ENCODE measurements around the gene TEDC1. TPM values are rescaled to one million over a fixed set of nuclear protein-coding genes. Genes with fewer than 3 reads are reported as not detected.

TEDC1 gene
- total RNA-seq, 1 donor from 2014 or later: 31.9 TPM

- intact Hi-C loops (cut with micrococcal nuclease): no loop called here
These were observed 26.1 kb downstream of the TEDC1 start for GRCh38 chr14:105517096-105517495.

- intact Hi-C loops (cut with micrococcal nuclease): no loop called here
These were observed 29.1 kb downstream of the TEDC1 start for GRCh38 chr14:105519946-105520698.

DNA sequence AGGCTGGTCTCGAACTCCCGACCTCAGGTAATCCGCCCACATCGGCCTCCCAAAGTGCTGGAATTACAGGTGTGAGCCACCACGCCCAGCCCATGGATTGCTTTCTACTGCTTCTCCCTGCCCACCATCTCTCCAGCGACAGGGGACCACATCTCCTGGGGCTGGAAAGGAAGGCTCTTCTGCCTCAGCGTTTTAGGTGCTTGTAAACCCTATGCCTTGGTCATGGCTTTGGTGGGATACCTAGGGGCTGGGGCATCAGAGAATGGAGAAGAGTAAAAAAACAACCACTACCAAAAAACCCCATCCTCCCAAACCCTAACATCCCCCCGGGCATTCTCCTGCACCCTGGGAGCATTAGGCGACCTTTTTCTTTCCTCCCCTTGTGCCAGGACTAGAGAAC lies 34.3 kb downstream of the TEDC1 start:
- intact Hi-C loops (cut with micrococcal nuclease): loop anchor here (1.0 to 5.0 kb wide), 2 partner anchors 34 to 433 kb away; partner anchors contain the start of gene TEDC1

GRCh38 chr14:105525861-105526775 lies 35.1 kb downstream of the TEDC1 start, which contains the start of gene TMEM121:
Gene TMEM121, plus strand, starts transcription at chr14:105526583. Its CDS starts 2,252 bp downstream, at chr14:105528835.
- intact Hi-C loops (cut with micrococcal nuclease): loop anchor here (1.0 to 5.0 kb wide), 2 partner anchors 35 to 434 kb away; partner anchors contain the start of gene TEDC1

- intact Hi-C loops (cut with micrococcal nuclease): loop anchor here (5.0 kb wide), 1 partner anchor 435 kb away; no protein-coding TSS in a partner anchor
These were observed 35.8 kb downstream of the TEDC1 start for GRCh38 chr14:105526776-105527380.

DNA sequence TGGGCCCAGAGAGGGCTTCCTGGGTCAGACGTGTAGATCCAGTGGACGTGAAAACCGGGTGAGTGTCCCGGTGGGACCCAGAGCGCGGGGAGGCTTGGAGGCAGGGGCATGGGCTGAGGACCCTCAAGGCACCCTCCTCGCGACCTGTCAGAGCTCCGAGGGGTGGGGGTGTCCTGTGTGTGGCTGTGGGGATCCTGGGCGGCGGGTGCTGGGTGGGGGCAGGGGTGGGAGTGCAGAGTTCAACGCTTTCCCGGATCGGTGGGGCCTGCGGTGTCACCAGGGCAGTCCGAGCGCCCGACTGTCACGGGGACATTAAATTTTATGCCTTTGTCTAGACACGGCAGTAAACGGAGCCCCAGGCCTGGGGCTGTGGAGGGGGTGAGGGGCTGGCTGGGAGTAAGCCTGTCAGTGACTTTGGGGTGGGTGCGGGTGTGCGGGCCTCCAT lies 36.4 kb downstream of the TEDC1 start:
- intact Hi-C loops (cut with micrococcal nuclease): loop anchor here (5.0 kb wide), 1 partner anchor 435 kb away; no protein-coding TSS in a partner anchor

- intact Hi-C loops (cut with micrococcal nuclease): loop anchor here (1.0 to 5.0 kb wide), 3 partner anchors 47 to 436 kb away; no protein-coding TSS in a partner anchor
These were observed 37.0 kb downstream of the TEDC1 start for GRCh38 chr14:105527826-105528585.

DNA sequence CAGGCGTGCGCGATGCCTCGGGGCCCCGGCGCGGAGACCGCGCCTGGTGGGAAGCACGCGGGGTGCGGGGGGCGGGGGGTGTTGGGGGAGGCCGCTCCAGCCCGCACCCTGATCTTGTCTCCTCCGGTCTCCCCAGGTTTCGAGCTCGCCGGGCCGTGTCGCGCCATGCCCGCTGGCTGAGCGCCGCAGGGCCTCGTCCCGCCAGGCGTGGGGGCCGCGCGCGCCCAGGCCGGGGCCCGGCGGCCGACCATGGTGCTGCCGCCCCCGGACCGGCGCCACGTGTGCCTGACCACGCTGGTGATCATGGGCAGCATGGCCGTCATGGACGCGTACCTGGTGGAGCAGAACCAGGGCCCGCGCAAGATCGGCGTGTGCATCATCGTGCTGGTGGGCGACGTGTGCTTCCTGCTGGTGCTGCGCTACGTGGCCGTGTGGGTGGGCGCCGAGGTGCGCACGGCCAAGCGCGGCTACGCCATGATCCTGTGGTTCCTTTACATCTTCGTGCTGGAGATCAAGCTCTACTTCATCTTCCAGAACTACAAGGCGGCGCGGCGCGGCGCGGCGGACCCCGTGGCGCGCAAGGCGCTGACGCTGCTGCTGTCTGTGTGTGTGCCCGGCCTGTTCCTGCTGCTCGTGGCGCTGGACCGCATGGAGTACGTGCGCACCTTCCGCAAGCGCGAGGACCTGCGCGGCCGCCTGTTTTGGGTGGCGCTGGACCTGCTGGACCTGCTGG lies 37.7 kb downstream of the TEDC1 start:
- intact Hi-C loops (cut with micrococcal nuclease): loop anchor here (1.0 to 5.0 kb wide), 4 partner anchors 48 to 436 kb away; no protein-coding TSS in a partner anchor

DNA sequence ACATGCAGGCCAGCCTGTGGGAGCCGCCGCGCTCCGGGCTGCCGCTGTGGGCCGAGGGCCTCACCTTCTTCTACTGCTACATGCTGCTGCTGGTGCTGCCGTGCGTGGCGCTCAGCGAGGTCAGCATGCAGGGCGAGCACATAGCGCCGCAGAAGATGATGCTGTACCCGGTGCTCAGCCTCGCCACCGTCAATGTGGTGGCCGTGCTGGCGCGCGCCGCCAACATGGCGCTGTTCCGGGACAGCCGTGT lies 38.2 kb downstream of the TEDC1 start:
- intact Hi-C loops (cut with micrococcal nuclease): loop anchor here (1.0 to 5.0 kb wide), 3 partner anchors 48 to 437 kb away; no protein-coding TSS in a partner anchor

DNA sequence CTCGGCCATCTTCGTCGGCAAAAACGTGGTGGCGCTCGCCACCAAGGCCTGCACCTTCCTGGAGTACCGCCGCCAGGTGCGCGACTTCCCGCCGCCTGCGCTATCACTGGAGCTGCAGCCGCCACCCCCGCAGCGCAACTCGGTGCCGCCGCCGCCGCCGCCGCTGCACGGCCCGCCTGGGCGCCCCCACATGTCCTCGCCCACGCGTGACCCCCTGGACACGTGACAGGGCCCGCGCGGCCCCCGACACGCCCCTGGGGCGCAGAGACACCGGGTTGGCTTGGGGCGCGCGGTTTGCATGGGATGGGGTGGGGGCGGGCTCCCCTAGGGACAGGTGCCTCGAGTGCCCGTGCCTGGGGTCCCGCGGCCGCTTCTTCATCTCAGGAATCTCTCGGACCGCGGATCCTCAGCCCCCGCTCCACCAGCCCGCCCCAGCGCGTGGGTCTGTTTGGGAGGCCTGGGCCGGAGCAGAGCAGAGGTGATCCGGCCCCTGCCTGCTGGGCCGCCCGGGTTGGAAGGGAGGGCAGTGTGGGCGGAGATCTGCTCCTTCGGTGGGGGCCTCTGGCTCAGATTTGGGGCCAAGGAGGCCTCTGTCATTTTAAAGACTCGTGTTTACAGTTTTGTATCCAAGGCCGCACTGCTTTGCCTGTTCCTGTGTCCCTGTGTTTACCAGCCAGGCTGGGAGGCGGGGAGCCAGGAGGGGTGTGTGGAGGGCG lies 38.7 kb downstream of the TEDC1 start:
- intact Hi-C loops (cut with micrococcal nuclease): loop anchor here (1.0 to 5.0 kb wide), 3 partner anchors 49 to 437 kb away; no protein-coding TSS in a partner anchor

- intact Hi-C loops (cut with micrococcal nuclease): no loop called here
These were observed 39.4 kb downstream of the TEDC1 start for GRCh38 chr14:105530285-105531087.

- intact Hi-C loops (cut with micrococcal nuclease): no loop called here
These were observed 40.2 kb downstream of the TEDC1 start for GRCh38 chr14:105531088-105531893.

DNA sequence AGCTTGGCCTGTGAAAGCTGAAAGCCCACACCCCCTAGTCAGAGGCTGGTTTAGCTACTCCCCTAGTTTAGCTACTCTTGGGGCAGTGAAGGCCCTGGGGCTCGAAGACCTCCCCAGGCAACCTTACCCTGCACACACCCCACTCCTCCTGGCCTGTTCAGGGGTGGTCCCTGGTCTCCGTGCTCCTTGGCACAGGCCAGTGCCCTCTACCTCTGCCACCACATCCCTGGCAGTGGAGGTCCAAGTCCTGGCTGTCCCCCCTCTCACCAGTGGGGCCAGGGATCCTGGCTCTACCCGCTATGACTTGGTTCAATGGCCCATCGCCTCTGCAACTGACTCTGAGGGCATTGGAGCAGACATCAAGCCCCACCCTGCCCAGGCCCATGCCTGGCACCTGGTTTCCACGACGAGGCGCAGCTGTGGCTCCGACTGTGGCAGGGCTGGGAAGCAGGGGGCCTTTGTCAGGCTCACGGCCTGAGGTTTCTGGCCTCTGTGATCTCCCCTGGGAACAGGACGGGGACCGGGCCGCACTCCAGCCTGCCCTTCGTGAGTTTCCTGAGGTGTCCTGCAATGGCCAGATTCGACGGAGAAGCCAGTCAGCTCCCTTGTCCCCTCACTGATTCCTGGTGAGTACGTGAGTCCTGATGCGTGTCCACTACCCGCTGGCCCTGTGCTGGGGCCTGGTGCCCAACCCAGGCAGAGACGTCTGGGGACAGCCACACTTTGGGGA lies 41.0 kb downstream of the TEDC1 start:
- intact Hi-C loops (cut with micrococcal nuclease): no loop called here

GRCh38 chr14:105532735-105533141 lies 41.7 kb downstream of the TEDC1 start:
- intact Hi-C loops (cut with micrococcal nuclease): no loop called here

DNA sequence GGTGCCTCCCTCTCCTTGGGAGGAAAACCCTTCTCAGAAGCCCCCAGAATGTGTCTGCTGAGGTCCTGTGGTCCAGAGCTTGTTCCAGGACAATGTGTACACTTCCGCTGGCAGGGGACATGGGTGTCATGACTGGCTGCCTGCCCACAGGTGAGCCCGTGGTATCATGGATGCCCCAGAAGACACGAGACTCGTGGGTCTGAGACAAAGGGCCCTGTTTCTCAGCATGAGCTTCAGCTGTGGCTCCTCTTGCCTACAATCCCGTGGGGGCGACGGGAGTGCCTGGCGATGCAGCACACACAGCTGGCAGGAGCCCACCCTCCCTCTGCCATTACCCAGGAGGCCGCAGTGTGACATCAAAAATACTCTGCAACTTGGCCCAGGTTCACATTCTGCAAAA lies 42.3 kb downstream of the TEDC1 start:
- intact Hi-C loops (cut with micrococcal nuclease): no loop called here

- intact Hi-C loops (cut with micrococcal nuclease): no loop called here
These were observed 42.9 kb downstream of the TEDC1 start for GRCh38 chr14:105533811-105534498.
